ENCODE data around the gene DAB2.

GRCh38 chr5:39333104-39333503 lies 91.7 kb downstream of the DAB2 start:
- TF ChIP-seq CTCF (IDR thresholded peaks at IDR 0.05; ENCODE audit: low read depth, low read length, missing input control) (no peak), GABPA (IDR thresholded peaks at IDR 0.05 in 1 of 2, conservative IDR thresholded peaks at IDR 0.05 in 1 of 2) (no peak), REST (IDR thresholded peaks at IDR 0.05) (no peak), TAF1 (conservative IDR thresholded peaks at IDR 0.05) (no peak), MAX (IDR thresholded peaks at IDR 0.05) (no peak), ATF3 (IDR thresholded peaks at IDR 0.05) (no peak)

Data from liver (tissue), 3 donors.